GM21528 (cell line): ENCODE data around the gene GCSH.

Source experiments
- ATAC-seq: cut with Tn5 transposase; IDR thresholded peaks from one replicate; pipeline ENCODE4 v1.9.1; 2021; ENCODE audit warnings: mild to moderate bottlenecking, moderate library complexity; ENCODE audit not compliant: unreplicated experiment, low FRiP score

The GCSH gene

GRCh38 chr16:81106826-81107503, 10.8 kb upstream of the GCSH start:
- ATAC-seq = no peak

- ATAC-seq = no peak
Observed at GRCh38 chr16:81105946-81106345, 9.8 kb upstream of the GCSH start.

DNA sequence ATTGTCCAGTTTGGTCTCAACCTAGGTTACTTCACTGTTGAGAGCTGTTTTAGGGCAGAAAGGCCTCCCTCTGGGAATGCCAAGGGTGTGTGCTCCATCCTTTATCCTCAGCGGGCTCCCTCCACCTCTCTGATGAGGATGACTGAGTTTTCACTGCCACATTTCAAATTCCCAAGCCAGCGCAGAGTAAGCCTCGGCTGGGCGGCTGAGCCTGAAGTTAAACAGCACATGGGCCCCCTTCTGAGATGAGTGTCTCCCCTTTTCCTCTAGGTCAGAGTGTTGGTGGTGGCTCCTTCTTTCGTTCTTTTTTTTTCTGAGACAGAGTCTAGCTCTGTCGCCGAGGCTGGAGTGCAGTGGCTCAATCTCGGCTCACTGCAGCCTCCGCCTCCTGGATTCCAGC, 5.5 kb upstream of the GCSH start:
- no peak for ATAC-seq

GRCh38 chr16:81099958-81100357, 3.8 kb upstream of the GCSH start:
- ATAC-seq = no peak

DNA sequence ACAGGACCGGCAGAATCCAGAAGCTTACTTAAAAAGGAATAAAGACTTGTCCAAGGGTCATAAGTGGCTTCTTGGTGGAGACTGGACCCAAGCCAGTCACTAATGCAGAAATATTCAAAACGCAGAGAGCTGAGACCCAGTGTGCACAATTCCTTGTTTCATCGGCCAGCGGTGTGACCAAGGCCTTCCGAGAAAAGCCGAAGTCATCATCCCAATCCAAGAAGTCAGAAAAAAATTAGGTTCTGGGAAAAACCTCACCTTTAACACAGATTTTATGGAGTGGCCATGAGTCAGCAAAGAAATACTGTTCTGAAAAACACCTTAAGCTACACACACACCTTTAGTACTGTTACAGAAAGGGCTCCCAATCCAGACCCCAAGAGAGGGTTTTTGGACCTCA, 1.0 kb upstream of the GCSH start:
- no peak for ATAC-seq

DNA sequence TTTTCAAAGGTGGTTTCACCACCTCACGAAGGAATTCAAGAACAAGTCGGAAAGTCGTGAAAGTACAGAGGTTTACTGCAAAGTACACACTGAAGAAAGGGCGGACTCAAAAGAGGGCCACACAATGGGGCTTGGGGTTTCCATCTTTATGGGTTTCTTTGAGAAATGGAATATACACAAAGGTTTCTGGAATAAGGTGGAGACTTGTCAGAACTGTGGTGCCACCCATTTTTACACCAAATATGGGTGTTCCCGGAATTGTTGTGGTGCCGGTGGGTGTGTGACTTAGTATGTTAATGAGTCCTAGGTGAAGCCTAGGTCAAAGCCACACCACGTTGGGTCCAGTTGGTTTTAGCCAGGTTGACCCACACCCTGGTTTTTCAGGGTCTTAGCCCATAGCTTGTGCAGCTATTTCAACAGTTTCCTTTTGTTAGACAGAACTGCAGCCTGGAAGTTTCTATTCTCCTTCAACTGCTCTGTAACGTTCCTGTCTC, 567 bp upstream of the GCSH start:
- ATAC-seq = no peak

DNA sequence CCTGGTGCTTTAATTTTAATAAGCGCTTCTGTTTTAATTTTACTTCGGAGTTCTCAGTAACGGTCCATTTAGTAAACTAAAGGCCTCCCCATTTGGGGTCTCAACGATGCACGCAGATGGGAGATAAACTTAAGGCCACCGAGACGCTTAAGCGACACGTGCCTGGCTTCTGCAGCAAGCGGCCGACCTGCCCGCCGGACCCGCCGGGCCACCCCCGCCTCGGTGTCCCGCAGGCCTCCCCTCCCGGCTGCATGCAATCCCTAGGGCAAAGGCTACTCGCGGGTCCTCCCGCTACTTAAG, 592 bp downstream of the GCSH start:
- ATAC-seq = peak; percentile 13

GRCh38 chr16:81094771-81095251, 1.4 kb downstream of the GCSH start:
- ATAC-seq = no peak

DNA sequence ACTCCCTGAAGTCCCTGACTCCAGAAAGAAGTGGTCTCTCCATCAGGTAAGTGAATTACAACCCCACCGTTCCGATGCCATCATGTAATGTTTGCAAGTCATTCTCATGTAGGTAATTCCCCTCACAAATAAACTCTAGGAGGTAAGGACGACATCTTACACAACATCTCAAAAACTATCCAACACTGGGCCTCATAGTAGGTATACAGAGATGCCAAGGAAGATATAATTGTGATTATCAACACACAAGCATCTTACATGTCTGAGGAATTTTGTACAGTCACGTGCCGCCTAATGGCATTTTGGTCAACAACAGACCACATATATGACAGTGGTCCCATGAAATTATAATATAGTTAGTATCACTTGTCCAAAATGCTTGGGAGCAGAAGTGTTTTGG, 7.4 kb downstream of the GCSH start:
- no peak for ATAC-seq

- no peak for ATAC-seq
Observed at GRCh38 chr16:81081014-81081413, 15.2 kb downstream of the GCSH start.

GRCh38 chr16:81080233-81080632, 16.0 kb downstream of the GCSH start:
- ATAC-seq = no peak

GRCh38 chr16:81077076-81077940, 18.9 kb downstream of the GCSH start, which contains the start of gene C16orf46:
Gene C16orf46 (minus strand): TSS chr16:81077238. CDS start chr16:81063955, 13,283 bp downstream.
- ATAC-seq = peak; percentile 97

DNA sequence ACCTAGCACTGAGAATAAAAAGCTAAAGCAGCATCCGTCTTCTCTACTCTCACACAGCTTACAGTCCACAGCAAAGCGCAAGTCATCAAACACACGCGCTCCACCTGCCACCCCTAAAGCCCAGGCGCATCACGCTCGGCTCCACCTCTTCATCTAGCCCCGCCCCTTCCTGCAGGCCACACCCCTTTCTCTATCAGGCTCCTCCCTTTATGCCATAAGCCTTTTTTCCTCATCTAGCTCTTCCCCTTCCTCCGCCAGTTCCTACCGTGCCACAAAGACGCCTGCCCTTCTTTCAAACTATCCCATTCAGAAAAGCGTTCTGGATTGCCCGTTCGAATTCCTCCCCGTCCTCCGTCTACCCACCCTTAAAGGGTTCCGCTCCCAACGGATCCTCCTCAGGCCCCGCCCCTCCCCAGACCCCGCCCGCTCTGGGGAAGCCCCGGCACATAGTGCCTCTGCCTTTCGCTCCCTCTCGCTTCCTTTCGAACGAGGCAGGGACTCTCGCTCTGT, 19.6 kb downstream of the GCSH start:
- ATAC-seq = peak; percentile 93

DNA sequence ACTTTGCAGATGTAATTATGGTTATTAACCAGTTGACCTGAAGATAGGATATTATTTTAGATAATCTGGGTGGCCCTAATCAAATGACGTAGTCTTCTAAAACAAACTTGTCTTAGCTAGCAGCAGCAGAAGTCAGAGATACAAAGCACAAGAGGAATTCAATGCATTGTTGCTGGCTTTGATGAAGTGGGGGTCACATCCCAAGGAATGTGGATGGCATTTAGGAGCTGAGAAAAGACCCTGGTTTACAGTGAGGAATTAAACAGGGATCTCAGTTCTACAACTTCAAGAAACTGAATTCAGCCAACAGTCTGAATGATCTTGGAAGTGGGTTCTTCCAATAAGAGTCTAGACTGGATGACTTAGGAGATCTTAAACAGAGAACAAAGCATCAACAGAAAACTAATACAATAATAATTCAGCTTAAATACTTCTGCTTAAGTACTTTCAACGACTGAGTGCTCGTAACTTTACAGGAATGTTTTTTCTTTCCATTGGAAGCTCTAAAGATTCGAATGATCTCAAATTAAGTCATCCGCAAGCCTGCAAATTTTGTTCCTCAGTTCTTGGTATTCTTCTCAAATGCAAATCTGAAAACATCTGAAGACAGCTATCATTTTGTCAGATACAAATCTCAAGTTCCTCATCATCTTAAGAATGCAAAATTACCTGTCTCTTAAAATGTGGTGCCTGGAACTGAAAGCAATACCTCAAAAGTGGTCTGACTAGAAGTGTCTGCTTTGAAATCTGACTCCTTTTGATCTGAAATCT, 22.4 kb downstream of the GCSH start:
- no peak for ATAC-seq

- no peak for ATAC-seq
Observed at GRCh38 chr16:81071805-81072204, 24.4 kb downstream of the GCSH start.

- no peak for ATAC-seq
Observed at GRCh38 chr16:81070979-81071378, 25.2 kb downstream of the GCSH start.

DNA sequence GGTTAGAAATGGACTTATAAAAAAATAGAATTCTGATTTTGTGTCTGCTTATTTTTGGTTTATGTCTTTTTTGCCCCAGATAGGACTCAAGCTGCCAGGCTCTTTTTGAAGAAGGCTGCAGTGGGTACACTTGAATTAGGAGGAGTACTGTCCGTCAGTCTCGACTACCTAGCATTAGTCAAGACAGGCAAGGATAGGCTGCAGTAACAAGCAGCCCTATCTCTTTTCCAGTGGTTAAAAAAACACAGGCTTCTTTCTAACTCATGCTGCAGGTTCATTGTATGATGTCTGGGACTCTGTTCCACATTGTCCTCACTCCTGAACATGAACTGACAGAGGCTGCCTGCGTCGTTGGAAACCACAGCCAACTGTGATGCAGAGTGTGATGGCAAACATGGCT, 27.1 kb downstream of the GCSH start:
- no peak for ATAC-seq

DNA sequence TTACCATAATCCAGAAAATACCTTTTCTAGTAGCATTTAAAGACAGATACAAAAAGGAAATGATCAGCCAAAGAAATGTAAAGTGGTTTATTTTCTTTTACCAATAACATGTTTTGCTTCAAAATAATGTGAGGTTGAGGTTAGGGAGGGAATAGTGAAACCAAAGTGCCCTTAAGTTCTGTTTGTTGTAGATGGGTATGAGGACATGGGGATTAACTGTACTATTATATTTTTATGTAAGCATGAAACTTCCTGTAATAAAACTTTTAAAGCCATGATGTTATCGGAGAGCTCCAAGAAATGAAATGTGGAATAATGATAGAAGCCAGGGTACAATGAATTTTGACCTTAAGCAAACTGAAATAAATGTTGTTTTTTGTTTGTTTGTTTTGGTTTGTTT, 29.0 kb downstream of the GCSH start:
- ATAC-seq = no peak

DNA sequence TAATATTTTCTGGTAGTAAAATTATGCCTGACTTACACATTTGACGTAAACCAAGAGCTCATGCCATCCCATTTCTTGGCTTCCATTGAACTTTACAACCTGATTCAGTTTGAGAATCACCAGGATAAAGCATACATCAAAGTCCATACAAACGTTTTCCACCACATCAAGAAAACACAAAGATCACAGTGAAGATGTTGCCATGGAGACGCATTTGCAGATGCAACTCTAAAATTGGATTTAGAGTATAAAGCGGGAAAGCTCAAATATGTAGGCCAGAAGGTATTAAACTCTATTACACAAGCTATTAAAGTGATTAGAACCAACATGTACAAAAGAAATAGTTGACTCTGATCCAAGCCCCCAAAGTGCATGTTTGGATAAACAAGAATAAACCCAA, 29.5 kb downstream of the GCSH start:
- ATAC-seq = no peak

- ATAC-seq = no peak
Observed at GRCh38 chr16:81061871-81062608, 34.2 kb downstream of the GCSH start.
